Upper lobe of left lung (tissue), 6 donors: ENCODE measurements around the gene MYOM1. TPM values are rescaled to one million over a fixed set of nuclear protein-coding genes. Genes with fewer than 3 reads are reported as not detected.

Source experiments
- ATAC-seq, 2 donors: fragments of 200-7000 bp; cut with Tn5 transposase; one replicate each; pipeline ENCODE4 v1.9.1; 2022; ENCODE audit warnings: mild to moderate bottlenecking in 2 of 2, moderate library complexity in 2 of 2; ENCODE audit not compliant: low FRiP score in 2 of 2
- DNase-seq, 2 donors: peaks; one replicate each; pipeline ENCODE4 v3.0.0-alpha.2; 2019 to 2020
- H3K27ac ChIP-seq, 4 donors: fragments of 200-600 bp; sonication (generic); one replicate each; pipeline ENCODE4 v1.5.1; 2016 to 2019
- H3K27me3 ChIP-seq, 4 donors: fragments of 200-600 bp; sonication (generic); one replicate each; pipeline ENCODE4 v1.5.1; 2017 to 2019
- H3K36me3 ChIP-seq, 4 donors: fragments of 200-600 bp; sonication (generic); one replicate each; pipeline ENCODE4 v1.5.1; 2016 to 2019
- H3K4me1 ChIP-seq, 4 donors: fragments of 200-600 bp; sonication (generic); one replicate each; pipeline ENCODE4 v1.5.1; 2018 to 2019
- H3K4me3 ChIP-seq, 4 donors: fragments of 200-600 bp; sonication (generic); one replicate each; pipeline ENCODE4 v1.5.1; 2017 to 2019; ENCODE audit warnings: mild to moderate bottlenecking in 2 of 4, moderate library complexity in 1 of 4
- H3K9me3 ChIP-seq, 4 donors: fragments of 200-600 bp; sonication (generic); one replicate each; pipeline ENCODE4 v1.5.1; 2018 to 2019
- EP300 ChIP-seq, 4 donors: sonication (generic); formaldehyde crosslinking; IDR thresholded peaks; one replicate each; pipeline ENCODE4 v1.5.1; 2017; ENCODE audit warnings: antibody characterized with exemption in 4 of 4, control low read depth in 2 of 4
- POLR2A ChIP-seq, 4 donors: fragments of 450-650 bp; IDR thresholded peaks; one replicate each; pipeline ENCODE4 v1.5.1; 2016 to 2017; ENCODE audit warnings: antibody characterized with exemption in 4 of 4, mild to moderate bottlenecking in 2 of 4
- POLR2AphosphoS5 ChIP-seq, 2 donors: sonication (generic); formaldehyde crosslinking; IDR thresholded peaks; one replicate each; pipeline ENCODE4 v1.5.1; 2017; ENCODE audit warnings: antibody characterized with exemption in 2 of 2
- WGBS, 2 donors: methylation state at CpG; one replicate each; pipeline ENCODE4 v1.1.5; 2017 to 2018; 5-methylcytosine and 5-hydroxymethylcytosine counted together
- total RNA-seq, 6 donors: library from RNA; depleted of rRNA in 4 of 6; stranded (reverse); fragments of >200 nt in 4 of 6; gene quantifications; one replicate each; pipeline versions ENCODE4 v1.1.0 to v1.2.1, GENCODE V29; 2016 to 2021
- TF ChIP-seq, protein P1 (sequence below), 6 experiments: fragments of 450-650 bp in 4 of 6; fragments of 200-600 bp in 2 of 6; sonication (generic) in 2 of 6; IDR thresholded peaks; one replicate each; pipeline ENCODE4 v1.5.1; 2016 to 2019; ENCODE audit warnings: antibody characterized with exemption in 6 of 6
- donor health status: DM: no; HTN: no; CAD: no; lungs with moderate emphysema.
- donor health status: DM: no; HTN: yes; CAD: no; lungs with severe emphysema.

The MYOM1 gene
- total RNA-seq, 6 donors from 2014 or later = 0.76 to 11.2 (median 2.2) TPM

DNA sequence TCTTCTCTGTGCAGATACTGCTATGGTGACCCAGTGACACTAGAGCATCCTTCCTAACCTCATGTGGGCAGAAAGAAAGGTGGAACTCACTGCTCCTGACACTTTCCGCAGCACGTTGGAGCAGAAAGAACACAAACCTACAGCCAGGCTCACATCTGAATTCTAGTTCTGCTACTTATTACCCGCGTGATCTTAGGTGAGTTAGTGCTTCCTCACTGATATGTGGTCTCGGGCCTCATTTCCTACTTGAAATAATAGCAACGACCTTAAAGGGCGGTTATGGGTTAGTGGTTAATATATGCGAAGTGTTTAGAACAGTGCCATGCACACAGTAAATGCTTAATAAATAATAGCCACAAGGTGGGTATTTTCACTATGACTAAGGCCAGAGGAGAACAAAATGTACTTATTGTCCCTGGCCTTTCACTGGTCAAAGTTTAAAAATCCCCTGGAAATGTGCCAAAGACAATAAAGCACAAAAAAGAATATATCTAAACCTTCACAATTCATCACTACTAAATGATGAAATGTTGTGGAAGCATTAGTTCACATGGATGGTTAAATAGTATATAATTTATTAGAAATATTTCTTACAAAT, 66.6 kb downstream of the MYOM1 start:
- TF ChIP-seq POLR2AphosphoS5 (IDR thresholded peaks at IDR 0.05) (no peak), POLR2A (IDR thresholded peaks at IDR 0.05) (no peak), EP300 (IDR thresholded peaks at IDR 0.05) (no peak)
- TF ChIP-seq, protein P1, sequence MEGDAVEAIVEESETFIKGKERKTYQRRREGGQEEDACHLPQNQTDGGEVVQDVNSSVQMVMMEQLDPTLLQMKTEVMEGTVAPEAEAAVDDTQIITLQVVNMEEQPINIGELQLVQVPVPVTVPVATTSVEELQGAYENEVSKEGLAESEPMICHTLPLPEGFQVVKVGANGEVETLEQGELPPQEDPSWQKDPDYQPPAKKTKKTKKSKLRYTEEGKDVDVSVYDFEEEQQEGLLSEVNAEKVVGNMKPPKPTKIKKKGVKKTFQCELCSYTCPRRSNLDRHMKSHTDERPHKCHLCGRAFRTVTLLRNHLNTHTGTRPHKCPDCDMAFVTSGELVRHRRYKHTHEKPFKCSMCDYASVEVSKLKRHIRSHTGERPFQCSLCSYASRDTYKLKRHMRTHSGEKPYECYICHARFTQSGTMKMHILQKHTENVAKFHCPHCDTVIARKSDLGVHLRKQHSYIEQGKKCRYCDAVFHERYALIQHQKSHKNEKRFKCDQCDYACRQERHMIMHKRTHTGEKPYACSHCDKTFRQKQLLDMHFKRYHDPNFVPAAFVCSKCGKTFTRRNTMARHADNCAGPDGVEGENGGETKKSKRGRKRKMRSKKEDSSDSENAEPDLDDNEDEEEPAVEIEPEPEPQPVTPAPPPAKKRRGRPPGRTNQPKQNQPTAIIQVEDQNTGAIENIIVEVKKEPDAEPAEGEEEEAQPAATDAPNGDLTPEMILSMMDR (IDR thresholded peaks at IDR 0.05) = no peak
- Histone ChIP-seq H3K27me3 (no peaks in the 10 kb centered on the region), H3K36me3 (no peaks in the 10 kb centered on the region), H3K27ac (no peak overlapping the region), H3K4me3 (no peak overlapping the region), H3K9me3 (no peaks in the 10 kb centered on the region), H3K4me1 (peaks cover 0 to 13% (median 2%) of the 10 kb centered on the region in 4 donors)
- WGBS, 2 donors = 72 to 79% methylated on average over 8 of the region's 8 CpGs
- DNase-seq (no peak), ATAC-seq (no peak)

DNA sequence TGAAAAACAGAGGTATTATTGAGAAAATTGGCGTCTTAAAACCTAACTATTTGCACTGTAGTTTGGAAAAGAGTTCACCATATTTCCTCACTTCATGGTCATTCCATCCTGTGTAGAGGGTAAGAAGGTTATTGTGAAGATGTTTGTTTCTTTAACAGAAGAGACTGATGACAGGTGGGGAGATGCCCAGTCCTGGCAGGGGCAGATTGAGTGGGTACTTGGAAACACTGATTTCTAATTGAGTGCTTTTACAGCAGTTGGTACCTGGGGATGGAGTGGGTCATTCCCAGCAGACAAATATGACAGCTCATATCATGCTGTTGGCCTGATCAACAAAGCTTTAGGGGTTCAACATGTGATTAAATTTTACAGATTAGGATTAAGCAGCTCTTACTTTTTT, 67.5 kb downstream of the MYOM1 start:
- H3K36me3 ChIP-seq = no peaks in the 10 kb centered on the region
- no peak for DNase-seq
- peaks cover 0 to 13% (median 2%) of the 10 kb centered on the region in 4 donors for H3K4me1 ChIP-seq
- WGBS, 2 donors = 88 to 100% methylated on average over 1 of the region's 1 CpG
- TF ChIP-seq POLR2A (IDR thresholded peaks at IDR 0.05) = no peak
- no peak for TF ChIP-seq POLR2AphosphoS5 (IDR thresholded peaks at IDR 0.05)
- TF ChIP-seq EP300 (IDR thresholded peaks at IDR 0.05) = no peak
- TF ChIP-seq, protein P1 (IDR thresholded peaks at IDR 0.05) = no peak
- ATAC-seq = no peak
- H3K9me3 ChIP-seq = no peaks in the 10 kb centered on the region
- H3K27me3 ChIP-seq = no peaks in the 10 kb centered on the region
- no peak overlapping the region for H3K4me3 ChIP-seq
- no peak overlapping the region for H3K27ac ChIP-seq

DNA sequence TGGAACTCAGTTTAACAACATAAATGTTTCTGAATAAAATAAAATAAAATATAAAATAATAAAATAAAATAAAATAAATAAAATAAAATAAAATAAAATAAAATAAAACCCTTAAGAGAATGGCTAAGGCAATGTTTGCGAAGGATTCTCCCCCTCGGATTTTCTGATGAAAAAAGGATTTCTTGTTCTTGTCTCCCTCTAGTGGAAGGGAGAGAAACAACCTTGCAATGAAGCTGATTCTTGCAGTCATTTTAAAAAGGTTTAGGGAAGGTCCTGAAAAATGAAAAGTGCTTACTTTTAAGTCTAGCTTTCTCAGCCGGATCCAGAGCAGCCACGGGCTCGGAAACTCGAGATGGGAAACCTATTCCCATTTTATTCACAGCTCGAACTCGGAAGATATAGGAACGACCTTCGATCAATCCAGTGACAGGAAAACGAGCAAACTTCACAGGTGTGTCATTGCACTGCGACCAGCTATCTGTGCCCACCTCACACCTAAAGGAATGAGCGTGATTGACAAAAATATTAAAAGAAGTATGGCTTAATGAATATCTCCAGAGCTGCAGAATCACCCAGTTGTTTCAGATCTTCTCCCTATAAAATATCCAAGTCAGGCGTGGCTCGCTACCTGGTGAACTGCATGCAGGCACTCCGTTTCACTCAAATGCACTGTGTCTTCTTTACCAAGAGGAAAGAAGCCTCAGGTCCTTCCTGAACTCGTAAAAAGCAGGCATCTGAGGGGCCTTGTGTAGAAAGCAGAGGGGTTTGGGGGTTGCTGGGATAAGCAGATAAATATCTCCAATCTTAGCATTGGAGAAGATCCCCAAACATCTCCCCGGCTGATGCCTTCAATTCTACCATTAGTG, 68.1 kb downstream of the MYOM1 start:
- H3K36me3 ChIP-seq = no peaks in the 10 kb centered on the region
- 55 to 56% methylated on average over 18 of the region's 18 CpGs for WGBS, 2 donors
- H3K27ac ChIP-seq = no peak overlapping the region
- no peaks in the 10 kb centered on the region for H3K9me3 ChIP-seq
- no peaks in the 10 kb centered on the region for H3K27me3 ChIP-seq
- no peak overlapping the region for H3K4me3 ChIP-seq
- no peak for TF ChIP-seq EP300 (IDR thresholded peaks at IDR 0.05)
- TF ChIP-seq, protein P1 (IDR thresholded peaks at IDR 0.05) = peak; percentile 44 to 74 (median 62)
- DNase-seq (no peak), ATAC-seq (no peak)
- H3K4me1 ChIP-seq = peaks cover 0 to 9% (median 2%) of the 10 kb centered on the region in 4 donors

DNA sequence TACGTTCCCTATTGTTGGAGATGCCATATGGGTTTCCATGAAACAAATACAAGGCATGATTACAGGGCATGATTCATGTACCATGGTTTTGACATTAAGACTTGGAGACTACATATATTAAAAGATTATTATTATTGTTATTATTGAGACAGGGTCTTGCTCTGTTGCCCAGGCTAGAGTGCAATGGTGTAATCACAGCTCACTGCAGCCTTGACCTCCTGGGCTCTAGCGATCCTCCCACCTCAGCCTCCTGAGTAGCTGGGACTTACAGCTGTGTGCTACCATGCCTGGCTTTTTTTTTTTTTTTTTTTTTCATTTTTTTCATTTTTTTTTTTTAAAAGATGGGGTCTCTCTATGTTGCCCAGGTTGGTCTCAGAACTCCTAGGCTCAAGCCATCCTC, 69.1 kb downstream of the MYOM1 start:
- Histone ChIP-seq H3K4me1 (peaks cover 0 to under 1% (median 0%) of the 10 kb centered on the region in 4 donors), H3K27ac (no peak overlapping the region), H3K4me3 (no peak overlapping the region), H3K9me3 (no peaks in the 10 kb centered on the region), H3K27me3 (no peaks in the 10 kb centered on the region), H3K36me3 (no peaks in the 10 kb centered on the region)
- DNase-seq = no peak
- TF ChIP-seq POLR2A (IDR thresholded peaks at IDR 0.05) (no peak), POLR2AphosphoS5 (IDR thresholded peaks at IDR 0.05) (no peak), EP300 (IDR thresholded peaks at IDR 0.05) (no peak)
- TF ChIP-seq, protein P1 (IDR thresholded peaks at IDR 0.05) = no peak
- WGBS, 2 donors = 92 to 95% methylated on average over 2 of the region's 2 CpGs
- ATAC-seq = no peak
